ENCODE results near the gene CAPZB. TPM values are rescaled to one million over a fixed set of nuclear protein-coding genes. Genes with fewer than 3 reads are reported as not detected.

Gene CAPZB
- total RNA-seq, 1 donor from 2014 or later: 189 TPM

DNA sequence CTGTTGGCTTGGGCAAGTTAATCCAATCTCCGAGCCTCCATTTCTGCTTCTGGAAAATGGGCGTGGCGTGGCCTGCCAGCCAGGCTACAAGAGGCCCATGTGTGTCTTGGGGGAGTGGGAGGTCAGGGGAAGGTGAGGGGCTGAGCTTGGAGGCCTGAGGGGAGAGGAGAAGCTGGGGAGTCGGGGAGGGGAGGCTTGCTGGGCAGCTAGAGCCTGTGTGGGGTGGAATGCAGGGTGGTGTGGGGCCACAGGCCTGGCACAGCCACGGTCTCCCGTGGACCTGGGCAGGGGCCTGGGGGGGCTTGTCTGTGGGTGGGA lies 158.6 kb downstream of the CAPZB start:
- TF ChIP-seq, protein P1, sequence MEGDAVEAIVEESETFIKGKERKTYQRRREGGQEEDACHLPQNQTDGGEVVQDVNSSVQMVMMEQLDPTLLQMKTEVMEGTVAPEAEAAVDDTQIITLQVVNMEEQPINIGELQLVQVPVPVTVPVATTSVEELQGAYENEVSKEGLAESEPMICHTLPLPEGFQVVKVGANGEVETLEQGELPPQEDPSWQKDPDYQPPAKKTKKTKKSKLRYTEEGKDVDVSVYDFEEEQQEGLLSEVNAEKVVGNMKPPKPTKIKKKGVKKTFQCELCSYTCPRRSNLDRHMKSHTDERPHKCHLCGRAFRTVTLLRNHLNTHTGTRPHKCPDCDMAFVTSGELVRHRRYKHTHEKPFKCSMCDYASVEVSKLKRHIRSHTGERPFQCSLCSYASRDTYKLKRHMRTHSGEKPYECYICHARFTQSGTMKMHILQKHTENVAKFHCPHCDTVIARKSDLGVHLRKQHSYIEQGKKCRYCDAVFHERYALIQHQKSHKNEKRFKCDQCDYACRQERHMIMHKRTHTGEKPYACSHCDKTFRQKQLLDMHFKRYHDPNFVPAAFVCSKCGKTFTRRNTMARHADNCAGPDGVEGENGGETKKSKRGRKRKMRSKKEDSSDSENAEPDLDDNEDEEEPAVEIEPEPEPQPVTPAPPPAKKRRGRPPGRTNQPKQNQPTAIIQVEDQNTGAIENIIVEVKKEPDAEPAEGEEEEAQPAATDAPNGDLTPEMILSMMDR (IDR thresholded peaks at IDR 0.05; ENCODE audit: unreplicated experiment): no peak
- H3K4me1 Mint-ChIP-seq (ENCODE audit: low read depth): no peaks in the 10 kb centered on the region
- no peak overlapping the region for H3K4me3 Mint-ChIP-seq (ENCODE audit: low read depth)
- peaks cover 8% of the 10 kb centered on the region for H3K36me3 Mint-ChIP-seq (ENCODE audit: insufficient read depth)
- no peaks in the 10 kb centered on the region for H3K9me3 Mint-ChIP-seq (ENCODE audit: low read depth)
- no peak for DNase-seq (ENCODE audit: low spot score, unreplicated experiment)
- H3K27ac Mint-ChIP-seq: peak overlapping the region; percentile 20
- no peaks in the 10 kb centered on the region for H3K27me3 Mint-ChIP-seq

DNA sequence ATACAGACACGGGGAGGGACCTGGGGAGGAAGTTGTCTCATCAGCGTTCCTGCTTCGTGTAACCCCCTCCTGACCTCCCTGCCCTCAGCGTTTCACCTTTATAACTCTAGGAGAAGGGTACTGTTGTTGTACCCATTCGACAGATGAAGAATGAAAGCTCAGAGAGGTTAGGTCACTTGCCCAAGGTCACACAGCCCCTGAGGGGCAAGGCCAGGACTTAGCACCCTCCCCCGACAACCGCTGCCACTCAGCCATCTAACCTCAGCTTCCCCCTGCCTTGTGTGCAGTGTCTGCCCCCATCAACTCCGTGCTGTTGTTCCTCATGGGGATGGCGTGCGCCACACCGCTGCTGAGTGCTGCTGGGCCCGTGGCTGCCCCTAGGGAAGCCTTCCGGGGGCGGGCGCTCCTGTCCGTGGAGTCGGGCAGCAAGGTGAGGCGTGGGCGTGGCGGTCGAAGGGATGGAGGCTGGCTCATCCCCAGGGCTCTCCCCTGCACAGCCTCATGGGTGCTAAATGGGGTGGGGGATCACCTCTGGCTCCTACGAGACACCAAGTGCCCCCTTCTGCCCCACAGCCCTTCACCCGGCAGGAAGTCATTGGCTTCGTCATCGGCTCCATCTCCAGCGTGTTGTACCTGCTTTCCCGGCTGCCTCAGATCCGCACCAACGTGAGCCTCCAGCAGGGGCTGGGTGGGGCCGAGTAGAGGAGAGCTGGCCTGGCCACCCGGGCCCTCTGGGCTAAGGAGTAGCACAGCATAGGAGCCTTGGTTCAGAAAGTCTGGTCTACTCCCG lies 159.2 kb downstream of the CAPZB start:
- Mint-ChIP-seq H3K4me3 (ENCODE audit: low read depth) (no peak overlapping the region), H3K36me3 (ENCODE audit: insufficient read depth) (peaks cover 10% of the 10 kb centered on the region), H3K9me3 (ENCODE audit: low read depth) (no peaks in the 10 kb centered on the region), H3K4me1 (ENCODE audit: low read depth) (no peaks in the 10 kb centered on the region), H3K27me3 (no peaks in the 10 kb centered on the region), H3K27ac (peak overlapping the region; percentile 20)
- no peak for DNase-seq (ENCODE audit: low spot score, unreplicated experiment)
- TF ChIP-seq, protein P1 (IDR thresholded peaks at IDR 0.05; ENCODE audit: unreplicated experiment): no peak

DNA sequence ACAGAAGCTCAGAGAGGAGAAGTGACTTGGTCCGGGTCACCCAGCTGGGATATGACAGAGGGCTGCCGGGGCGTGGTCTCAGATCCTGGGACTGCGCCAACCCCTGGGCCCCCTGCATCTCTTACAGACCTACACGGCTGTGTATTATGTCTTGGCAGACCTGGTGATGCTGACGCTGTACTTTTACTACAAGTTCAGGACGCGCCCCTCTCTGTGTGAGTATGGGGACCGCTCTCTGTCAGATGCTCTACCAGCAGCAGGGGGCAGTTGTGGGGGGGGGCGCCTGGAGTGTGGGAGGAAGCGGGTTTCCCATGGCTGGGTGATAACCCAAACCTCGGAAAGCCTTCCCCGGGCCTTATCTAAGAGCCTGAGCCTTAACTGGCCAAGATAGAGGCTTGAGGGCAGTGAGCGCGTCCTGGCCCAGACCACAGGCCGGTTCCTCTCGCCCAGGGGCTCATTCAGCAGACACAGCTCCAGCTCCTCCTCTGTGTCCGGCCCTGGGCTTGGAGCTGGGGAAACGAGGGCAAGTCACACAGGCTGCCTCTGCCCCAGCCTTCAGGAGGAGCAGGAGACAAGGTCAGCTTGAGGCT lies 159.9 kb downstream of the CAPZB start:
- no peaks in the 10 kb centered on the region for H3K9me3 Mint-ChIP-seq (ENCODE audit: low read depth)

DNA sequence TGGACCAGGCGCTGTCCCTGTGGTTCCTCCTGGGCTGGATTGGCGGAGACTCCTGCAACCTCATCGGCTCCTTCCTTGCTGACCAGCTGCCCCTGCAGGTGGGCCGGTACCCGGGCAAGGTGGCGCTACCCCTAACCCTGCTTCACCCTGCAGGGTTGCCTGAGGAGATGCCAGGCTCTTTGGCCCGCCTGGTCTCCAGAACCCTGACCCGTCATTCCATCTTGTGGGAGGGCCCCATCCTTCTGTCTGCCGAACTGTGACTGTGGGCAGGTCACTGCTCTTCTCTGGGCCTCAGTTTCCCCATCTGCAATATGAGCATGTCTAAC lies 160.7 kb downstream of the CAPZB start:
- H3K27ac Mint-ChIP-seq: no peak overlapping the region
- no peak for DNase-seq (ENCODE audit: low spot score, unreplicated experiment)
- H3K27me3 Mint-ChIP-seq: no peaks in the 10 kb centered on the region
- TF ChIP-seq, protein P1 (IDR thresholded peaks at IDR 0.05; ENCODE audit: unreplicated experiment): no peak
- no peak overlapping the region for H3K4me3 Mint-ChIP-seq (ENCODE audit: low read depth)
- no peaks in the 10 kb centered on the region for H3K4me1 Mint-ChIP-seq (ENCODE audit: low read depth)
- H3K9me3 Mint-ChIP-seq (ENCODE audit: low read depth): no peaks in the 10 kb centered on the region
- peaks cover 11% of the 10 kb centered on the region for H3K36me3 Mint-ChIP-seq (ENCODE audit: insufficient read depth)

More for the DNA sequence above, 159.9 kb downstream of the CAPZB start:
- H3K4me1 Mint-ChIP-seq (ENCODE audit: low read depth): no peaks in the 10 kb centered on the region
- no peak for DNase-seq (ENCODE audit: low spot score, unreplicated experiment)
- H3K27me3 Mint-ChIP-seq: no peaks in the 10 kb centered on the region
- peaks cover 11% of the 10 kb centered on the region for H3K36me3 Mint-ChIP-seq (ENCODE audit: insufficient read depth)
- H3K27ac Mint-ChIP-seq: no peak overlapping the region
- H3K4me3 Mint-ChIP-seq (ENCODE audit: low read depth): no peak overlapping the region
- TF ChIP-seq, protein P1 (IDR thresholded peaks at IDR 0.05; ENCODE audit: unreplicated experiment): no peak

DNA sequence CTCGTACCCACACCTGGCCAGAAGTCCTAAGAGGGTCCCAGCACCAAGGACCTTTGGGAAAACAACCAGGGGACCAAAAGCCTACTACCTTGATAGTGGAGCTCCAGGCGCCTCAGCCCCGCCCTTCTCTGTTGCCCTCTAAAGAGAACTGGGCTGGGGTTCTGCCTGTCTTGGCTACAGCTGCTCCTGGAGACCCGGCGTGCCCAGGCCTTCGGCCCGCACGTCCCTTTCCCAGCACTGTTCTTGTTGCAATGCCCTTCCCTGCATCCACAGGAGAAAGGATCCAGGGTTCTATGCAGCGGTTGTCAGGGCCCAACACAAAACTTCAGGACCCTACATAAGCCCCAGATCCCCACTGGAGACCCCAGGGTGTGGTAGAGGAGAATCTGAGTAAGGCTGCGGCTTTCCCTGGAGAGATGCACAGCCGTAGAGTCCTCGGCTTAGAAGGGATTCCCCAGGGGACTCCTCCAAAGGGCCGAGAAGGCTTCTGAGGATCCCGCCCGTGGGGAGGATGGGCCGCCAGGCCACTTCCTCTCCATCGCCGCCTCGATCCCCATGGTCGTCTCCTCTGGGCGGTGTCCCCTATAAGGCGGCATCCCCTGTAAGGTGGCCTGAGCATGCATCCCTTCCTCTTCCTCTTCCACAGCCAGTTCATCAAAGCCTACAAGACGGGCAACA lies 161.2 kb downstream of the CAPZB start:
- TF ChIP-seq, protein P1 (IDR thresholded peaks at IDR 0.05; ENCODE audit: unreplicated experiment): no peak

More for the DNA sequence above, 161.2 kb downstream of the CAPZB start:
- Mint-ChIP-seq H3K9me3 (ENCODE audit: low read depth) (no peaks in the 10 kb centered on the region), H3K27me3 (no peaks in the 10 kb centered on the region), H3K4me3 (ENCODE audit: low read depth) (no peak overlapping the region), H3K27ac (no peak overlapping the region), H3K4me1 (ENCODE audit: low read depth) (no peaks in the 10 kb centered on the region), H3K36me3 (ENCODE audit: insufficient read depth) (peaks cover 9% of the 10 kb centered on the region)
- DNase-seq (ENCODE audit: low spot score, unreplicated experiment): no peak

All from progenitor cell of endocrine pancreas (in vitro differentiated cells).